WTC11 (cell line): ENCODE results near the gene DNAH14.

Source experiments
- CTCF ChIP-seq: fragments of 200-600 bp; IDR thresholded peaks from 2 replicates; pipeline ENCODE4 v1.8.0; 2022; ENCODE audit warnings: antibody characterized with exemption
- NR2C2 ChIP-seq: sonication (generic); formaldehyde crosslinking; IDR thresholded peaks from 2 replicates; pipeline ENCODE4 v1.8.0; 2022; ENCODE audit warnings: mild to moderate bottlenecking, missing genetic modification reagents
- USF1 ChIP-seq: sonication (generic); formaldehyde crosslinking; IDR thresholded peaks from 2 replicates; pipeline ENCODE4 v1.8.0; 2022; ENCODE audit warnings: mild to moderate bottlenecking, missing genetic modification reagents
- ZSCAN18 ChIP-seq: fragments of 250-450 bp; sonication (Bioruptor Pico); IDR thresholded peaks from 2 replicates; pipeline ENCODE4 v2.1.2; 2022; ENCODE audit warnings: mild to moderate bottlenecking, moderate library complexity
- TF ChIP-seq, protein P1 (sequence below): sonication (generic); formaldehyde crosslinking; IDR thresholded peaks from 2 replicates; pipeline ENCODE4 v1.8.1; 2023; ENCODE audit warnings: mild to moderate bottlenecking, missing genetic modification reagents, moderate library complexity

DNA sequence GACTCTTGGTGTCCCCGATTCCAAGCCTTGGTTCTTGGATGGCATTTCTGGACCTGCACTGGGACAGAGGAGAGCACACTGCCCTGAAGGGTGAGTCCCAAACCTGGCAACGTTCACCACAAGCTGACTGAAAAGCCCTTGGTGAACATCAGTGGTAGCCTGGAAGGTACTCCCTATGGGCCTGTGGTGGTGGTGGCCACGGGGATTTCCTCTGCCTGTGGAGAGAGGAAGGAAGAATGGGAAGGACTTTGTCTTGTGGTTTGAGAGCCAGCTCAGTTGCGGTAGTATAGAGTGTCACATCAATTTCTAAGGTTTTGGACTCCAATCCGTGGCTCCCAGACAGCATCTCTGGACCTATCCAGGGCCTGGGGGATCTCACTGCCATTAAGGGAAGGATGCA lies 50.7 kb downstream of the DNAH14 start:
- TF ChIP-seq, protein P1, sequence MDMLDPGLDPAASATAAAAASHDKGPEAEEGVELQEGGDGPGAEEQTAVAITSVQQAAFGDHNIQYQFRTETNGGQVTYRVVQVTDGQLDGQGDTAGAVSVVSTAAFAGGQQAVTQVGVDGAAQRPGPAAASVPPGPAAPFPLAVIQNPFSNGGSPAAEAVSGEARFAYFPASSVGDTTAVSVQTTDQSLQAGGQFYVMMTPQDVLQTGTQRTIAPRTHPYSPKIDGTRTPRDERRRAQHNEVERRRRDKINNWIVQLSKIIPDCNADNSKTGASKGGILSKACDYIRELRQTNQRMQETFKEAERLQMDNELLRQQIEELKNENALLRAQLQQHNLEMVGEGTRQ (CRISPR knock-in tag) = no peak
- TF ChIP-seq ZSCAN18 (CRISPR knock-in tag) (no peak), NR2C2 (CRISPR knock-in tag) (no peak), USF1 (no peak), CTCF (no peak)
